Peyer's patch (tissue), 4 donors: ENCODE measurements around the gene IL6. TPM values are rescaled to one million over a fixed set of nuclear protein-coding genes. Genes with fewer than 3 reads are reported as not detected.
"Not testable (repeated sequence)": the region's sequence is repeated elsewhere in the genome, so short reads cannot be mapped to it uniquely, and the experiment has no call there.

ENCODE experiments used
- DNase-seq, 3 donors: peaks; one replicate each; pipeline ENCODE4 v3.0.0-alpha.2; 2017 to 2019
- H3K27ac ChIP-seq, 4 donors: fragments of 200-600 bp; sonication (generic); one replicate each; pipeline ENCODE4 v1.5.1; 2016 to 2019
- H3K27me3 ChIP-seq, 2 donors: fragments of 200-600 bp; sonication (generic); one replicate each; pipeline ENCODE4 v1.5.1; 2019
- H3K36me3 ChIP-seq, 3 donors: fragments of 200-600 bp; sonication (generic); one replicate each; pipeline ENCODE4 v1.5.1; 2016 to 2019
- H3K4me1 ChIP-seq, 4 donors: fragments of 200-600 bp; sonication (generic); one replicate each; pipeline ENCODE4 v1.5.1; 2016 to 2019
- H3K4me3 ChIP-seq, 4 donors: fragments of 200-600 bp; sonication (generic); 1 replicate in 3 of 4; 2 replicates in 1 of 4; pipeline ENCODE4 v1.5.1; 2016 to 2019; ENCODE audit warnings: mild to moderate bottlenecking in 1 of 4
- H3K9me3 ChIP-seq, 4 donors: fragments of 200-600 bp; sonication (generic); one replicate each; pipeline ENCODE4 v1.5.1; 2016 to 2019; ENCODE audit warnings: mild to moderate bottlenecking in 1 of 4
- POLR2A ChIP-seq, 2 donors: fragments of 450-650 bp; IDR thresholded peaks; one replicate each; pipeline ENCODE4 v1.5.1; 2017; ENCODE audit warnings: antibody characterized with exemption in 2 of 2, mild to moderate bottlenecking in 2 of 2, moderate library complexity in 2 of 2
- total RNA-seq, 4 donors: library from RNA; depleted of rRNA; stranded (reverse); fragments of >200 nt; gene quantifications; one replicate each; pipeline ENCODE4 v1.1.0, GENCODE V29; 2016
- TF ChIP-seq, protein P1 (sequence below), 6 experiments: fragments of 450-650 bp in 4 of 6; fragments of 200-600 bp in 2 of 6; sonication (generic) in 1 of 6; IDR thresholded peaks; one replicate each; pipeline ENCODE4 v1.5.1; 2017 to 2019; ENCODE audit warnings: antibody characterized with exemption in 6 of 6, mild to moderate bottlenecking in 3 of 6, moderate library complexity in 1 of 6

Gene IL6
- total RNA-seq, 4 donors from 2014 or later = 0.94 to 5.0 TPM; not detected in 2

DNA sequence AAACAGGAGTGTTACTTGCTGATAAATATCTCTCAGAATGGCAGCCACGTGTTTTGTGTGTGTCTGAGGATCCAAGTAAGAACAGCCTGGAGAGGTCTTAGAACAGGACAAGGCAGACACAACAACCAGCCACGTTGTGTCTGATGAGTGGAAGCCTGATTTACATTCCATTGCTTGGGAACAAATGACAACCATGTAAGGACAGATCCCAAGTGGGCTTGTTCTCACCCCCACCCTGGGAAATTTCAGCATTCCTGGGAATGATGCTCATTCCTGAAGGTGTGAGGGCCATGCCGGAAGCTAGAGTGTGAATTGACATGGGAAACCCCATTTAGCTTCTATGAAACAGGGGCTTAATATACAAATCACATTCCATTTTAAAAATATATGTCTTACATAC lies 35.9 kb downstream of the IL6 start:
- Histone ChIP-seq H3K4me3 (no peak overlapping the region), H3K4me1 (no peaks in the 10 kb centered on the region), H3K9me3 (no peaks in the 10 kb centered on the region), H3K27me3 (no peaks in the 10 kb centered on the region), H3K27ac (no peak overlapping the region), H3K36me3 (no peaks in the 10 kb centered on the region)
- DNase-seq = no peak
- TF ChIP-seq, protein P1, sequence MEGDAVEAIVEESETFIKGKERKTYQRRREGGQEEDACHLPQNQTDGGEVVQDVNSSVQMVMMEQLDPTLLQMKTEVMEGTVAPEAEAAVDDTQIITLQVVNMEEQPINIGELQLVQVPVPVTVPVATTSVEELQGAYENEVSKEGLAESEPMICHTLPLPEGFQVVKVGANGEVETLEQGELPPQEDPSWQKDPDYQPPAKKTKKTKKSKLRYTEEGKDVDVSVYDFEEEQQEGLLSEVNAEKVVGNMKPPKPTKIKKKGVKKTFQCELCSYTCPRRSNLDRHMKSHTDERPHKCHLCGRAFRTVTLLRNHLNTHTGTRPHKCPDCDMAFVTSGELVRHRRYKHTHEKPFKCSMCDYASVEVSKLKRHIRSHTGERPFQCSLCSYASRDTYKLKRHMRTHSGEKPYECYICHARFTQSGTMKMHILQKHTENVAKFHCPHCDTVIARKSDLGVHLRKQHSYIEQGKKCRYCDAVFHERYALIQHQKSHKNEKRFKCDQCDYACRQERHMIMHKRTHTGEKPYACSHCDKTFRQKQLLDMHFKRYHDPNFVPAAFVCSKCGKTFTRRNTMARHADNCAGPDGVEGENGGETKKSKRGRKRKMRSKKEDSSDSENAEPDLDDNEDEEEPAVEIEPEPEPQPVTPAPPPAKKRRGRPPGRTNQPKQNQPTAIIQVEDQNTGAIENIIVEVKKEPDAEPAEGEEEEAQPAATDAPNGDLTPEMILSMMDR (IDR thresholded peaks at IDR 0.05) = no peak
- no peak for TF ChIP-seq POLR2A (IDR thresholded peaks at IDR 0.05)

- no peak for TF ChIP-seq POLR2A (IDR thresholded peaks at IDR 0.05)
- TF ChIP-seq, protein P1 (IDR thresholded peaks at IDR 0.05) = no peak
- Histone ChIP-seq H3K4me3 (no peak overlapping the region), H3K36me3 (no peaks in the 10 kb centered on the region), H3K9me3 (no peaks in the 10 kb centered on the region), H3K27ac (no peak overlapping the region), H3K4me1 (no peaks in the 10 kb centered on the region), H3K27me3 (no peaks in the 10 kb centered on the region)
- no peak for DNase-seq
Measured at GRCh38 chr7:22765609-22766008, 38.6 kb downstream of the IL6 start.

DNA sequence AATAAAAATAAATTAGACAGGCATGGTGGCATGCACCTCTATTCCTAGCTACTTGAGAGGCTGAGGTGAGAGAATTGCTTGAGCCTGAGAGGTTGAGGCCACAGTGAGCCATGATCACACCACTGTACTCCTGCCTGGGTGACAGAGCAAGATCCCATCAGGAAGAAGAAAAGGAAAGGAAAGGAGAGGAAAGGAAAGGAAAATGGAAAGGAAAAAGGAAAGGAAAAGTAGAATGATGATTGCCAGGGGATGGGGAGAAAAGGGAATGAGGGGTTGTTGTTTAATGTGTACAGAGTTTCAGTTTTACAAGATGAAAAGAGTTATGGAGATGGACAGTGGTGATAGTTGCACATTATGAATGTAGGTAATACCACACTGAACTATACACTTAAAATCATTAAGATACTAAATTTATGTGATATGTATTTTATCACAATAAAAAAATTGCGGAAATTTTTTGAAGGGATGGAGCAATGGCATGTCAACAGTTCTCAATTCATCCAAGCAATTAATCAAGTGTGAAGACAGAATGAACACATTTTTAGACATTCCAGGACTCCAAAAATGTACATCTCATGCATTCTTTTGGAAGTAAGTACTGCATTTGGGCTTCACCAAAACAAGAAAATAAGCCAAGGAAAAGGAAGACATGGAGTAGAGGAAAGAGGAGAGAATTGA lies 44.3 kb downstream of the IL6 start:
- Histone ChIP-seq H3K27me3 (no peaks in the 10 kb centered on the region), H3K4me3 (no peak overlapping the region), H3K27ac (no peak overlapping the region), H3K4me1 (no peaks in the 10 kb centered on the region), H3K36me3 (no peaks in the 10 kb centered on the region), H3K9me3 (no peaks in the 10 kb centered on the region)
- TF ChIP-seq, protein P1 (IDR thresholded peaks at IDR 0.05) = no peak
- TF ChIP-seq POLR2A (IDR thresholded peaks at IDR 0.05) = no peak
- no peak for DNase-seq

GRCh38 chr7:22771872-22772228 lies 44.9 kb downstream of the IL6 start:
- Histone ChIP-seq H3K9me3 (no peaks in the 10 kb centered on the region), H3K4me3 (no peak overlapping the region), H3K27ac (no peak overlapping the region), H3K4me1 (no peaks in the 10 kb centered on the region), H3K36me3 (no peaks in the 10 kb centered on the region), H3K27me3 (no peaks in the 10 kb centered on the region)
- TF ChIP-seq, protein P1 (IDR thresholded peaks at IDR 0.05) = no peak
- no peak for TF ChIP-seq POLR2A (IDR thresholded peaks at IDR 0.05)
- DNase-seq = no peak

- no peaks in the 10 kb centered on the region for H3K27me3 ChIP-seq
- DNase-seq = no peak
- TF ChIP-seq POLR2A (IDR thresholded peaks at IDR 0.05) = no peak
- TF ChIP-seq, protein P1 (IDR thresholded peaks at IDR 0.05) = no peak
- H3K4me3 ChIP-seq = no peak overlapping the region
- H3K36me3 ChIP-seq = no peaks in the 10 kb centered on the region
- no peaks in the 10 kb centered on the region for H3K4me1 ChIP-seq
- no peaks in the 10 kb centered on the region for H3K9me3 ChIP-seq
- H3K27ac ChIP-seq = no peak overlapping the region
Measured at GRCh38 chr7:22772885-22773284, 45.9 kb downstream of the IL6 start.

- Histone ChIP-seq H3K4me3 (no peak overlapping the region), H3K27me3 (no peaks in the 10 kb centered on the region), H3K36me3 (no peaks in the 10 kb centered on the region), H3K9me3 (no peaks in the 10 kb centered on the region), H3K27ac (no peak overlapping the region), H3K4me1 (no peaks in the 10 kb centered on the region)
- TF ChIP-seq, protein P1 (IDR thresholded peaks at IDR 0.05) = no peak
- no peak for TF ChIP-seq POLR2A (IDR thresholded peaks at IDR 0.05)
- DNase-seq = no peak
Measured at GRCh38 chr7:22776964-22777363, 50.0 kb downstream of the IL6 start.

DNA sequence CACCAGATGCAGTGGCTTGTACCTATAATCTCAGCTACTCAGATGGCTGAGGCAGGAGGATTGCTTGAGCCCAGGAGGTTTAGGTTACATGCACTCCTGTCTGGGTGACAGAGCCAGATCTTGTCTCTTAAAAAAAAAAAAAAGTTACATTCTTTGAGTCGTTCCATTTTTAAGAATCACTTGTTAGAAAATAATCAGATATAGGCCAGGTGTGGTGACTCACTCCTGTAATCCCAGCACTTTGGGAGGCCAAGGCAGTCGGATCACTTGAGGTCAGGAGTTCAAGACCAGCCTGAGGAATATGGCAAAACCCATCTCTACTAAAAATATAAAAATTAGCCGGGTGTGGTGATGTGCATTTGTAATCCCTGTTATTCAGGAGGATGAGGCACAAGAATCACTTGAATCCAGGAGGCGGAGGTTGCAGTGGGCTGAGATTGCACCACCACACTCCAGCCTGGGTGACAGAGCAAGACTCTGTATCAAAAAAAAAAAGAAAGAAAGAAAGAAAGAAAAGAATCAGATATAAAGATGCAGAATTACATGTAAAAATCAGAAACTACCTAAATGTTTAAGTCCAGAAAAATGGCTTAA lies 52.8 kb downstream of the IL6 start:
- H3K4me1 ChIP-seq, H3K36me3 ChIP-seq, DNase-seq, H3K27ac ChIP-seq, H3K4me3 ChIP-seq, H3K27me3 ChIP-seq, H3K9me3 ChIP-seq: not testable (repeated sequence)
